B cell (primary cell): Measurements from ENCODE around the gene TMEM266. TPM values are rescaled to one million over a fixed set of nuclear protein-coding genes. Genes with fewer than 3 reads are reported as not detected.

Source experiments
- ATAC-seq: fragments of 200-7000 bp; cut with Tn5 transposase; one replicate; pipeline ENCODE4 v1.10.0; 2021; ENCODE audit warnings: low read depth, mild to moderate bottlenecking, moderate number of reproducible peaks, moderate library complexity
- CTCF ChIA-PET: fragments of 350-600 bp; sonication (Branson Sonifier 250); formaldehyde crosslinking; loops from one replicate; lab custom pipeline; 2021; ENCODE audit warnings: antibody characterized with exemption, inconsistent platforms; lab: Charles Lee
- POLR2A ChIA-PET: fragments of 350-600 bp; sonication (Branson Sonifier 250); formaldehyde crosslinking; loops from one replicate; lab custom pipeline; 2021; ENCODE audit warnings: antibody characterized with exemption; lab: Charles Lee
- DNase-seq: peaks from one replicate; pipeline ENCODE4 v3.0.0; 2013
- H2AFZ ChIP-seq: 2 replicates; pipeline ENCODE4 v1.6.1; 2012; ENCODE audit warnings: mild to moderate bottlenecking, low read depth, low read length; ENCODE audit not compliant: insufficient read depth, poor library complexity, severe bottlenecking
- H3K27ac ChIP-seq, 2 donors: 1 replicate in 1 of 2; 2 replicates in 1 of 2; pipeline ENCODE4 v1.5.1; 2012 to 2013; ENCODE audit warnings: low read length in 2 of 2, mild to moderate bottlenecking in 2 of 2, moderate library complexity in 1 of 2
- H3K27me3 ChIP-seq, 4 experiments: fragments of 200-600 bp in 1 of 4; sonication (generic) in 1 of 4; replicated peaks in 1 of 4; 1 replicate in 2 of 4; 2 replicates in 2 of 4; pipeline versions ENCODE4 v1.6.1 to v1.7.0; 2013 to 2016; ENCODE audit warnings: low read length in 3 of 4, mild to moderate bottlenecking in 2 of 4, mixed read lengths in 1 of 4, moderate library complexity in 1 of 4; ENCODE audit not compliant: insufficient read depth in 4 of 4, control insufficient read depth in 3 of 4; ENCODE audit errors: control extremely low read depth in 1 of 4
- H3K36me3 ChIP-seq, 2 experiments: replicated peaks in 1 of 2; 1 replicate in 1 of 2; 2 replicates in 1 of 2; pipeline versions ENCODE4 v1.6.1 to v1.7.1; 2013; ENCODE audit warnings: low read length in 1 of 2; ENCODE audit not compliant: insufficient read depth in 2 of 2, control insufficient read depth in 1 of 2; ENCODE audit errors: control extremely low read depth in 1 of 2, extremely low read depth in 1 of 2
- H3K4me1 ChIP-seq, 2 donors: fragments of 200-600 bp in 1 of 2; sonication (generic) in 1 of 2; 1 replicate in 1 of 2; 2 replicates in 1 of 2; pipeline versions ENCODE4 v1.5.1 to v1.6.1; 2013 to 2017; ENCODE audit warnings: low read length in 2 of 2; ENCODE audit not compliant: control insufficient read depth in 2 of 2, insufficient read depth in 2 of 2
- H3K4me2 ChIP-seq: replicated peaks from 2 replicates; pipeline ENCODE3; 2012; ENCODE audit warnings: mild to moderate bottlenecking, low read depth, low read length; ENCODE audit not compliant: poor library complexity, severe bottlenecking
- H3K4me3 ChIP-seq, 5 experiments: fragments of 200-600 bp in 1 of 5; sonication (generic) in 1 of 5; 1 replicate in 3 of 5; 2 replicates in 2 of 5; pipeline versions ENCODE4 v1.5.1 to v1.7.0; 2011 to 2016; ENCODE audit warnings: low read length in 4 of 5, mild to moderate bottlenecking in 4 of 5, low read depth in 2 of 5, control low read depth in 1 of 5, moderate library complexity in 1 of 5; ENCODE audit not compliant: insufficient read depth in 1 of 5; ENCODE audit errors: control extremely low read depth in 1 of 5, extremely low read depth in 1 of 5
- H3K79me2 ChIP-seq: fragments of 200-600 bp; sonication (generic); one replicate; pipeline ENCODE4 v1.6.0; 2016; ENCODE audit warnings: low read length; ENCODE audit not compliant: control insufficient read depth, insufficient read depth
- H3K9ac ChIP-seq: fragments of 200-600 bp; sonication (generic); 2 replicates; pipeline ENCODE4 v1.6.1; 2017; ENCODE audit warnings: mild to moderate bottlenecking, low read length, moderate library complexity
- H3K9me3 ChIP-seq, 3 donors: one replicate each; pipeline versions ENCODE4 v1.6.1 to v1.7.1; 2013; ENCODE audit warnings: low read length in 2 of 3; ENCODE audit not compliant: control insufficient read depth in 2 of 3, insufficient read depth in 1 of 3; ENCODE audit errors: control extremely low read depth in 1 of 3
- H4K20me1 ChIP-seq: 2 replicates; pipeline ENCODE4 v1.6.0; 2012; ENCODE audit warnings: mild to moderate bottlenecking, low read length; ENCODE audit not compliant: insufficient read depth, control insufficient read depth, poor library complexity, severe bottlenecking
- H3K27ac Mint-ChIP-seq: one replicate; pipeline ENCODE4 v1.8.0; 2021; ENCODE audit warnings: mixed read lengths
- H3K27me3 Mint-ChIP-seq: one replicate; pipeline ENCODE4 v1.8.0; 2021; ENCODE audit warnings: mixed read lengths
- H3K4me1 Mint-ChIP-seq: one replicate; pipeline ENCODE4 v1.8.0; 2021; ENCODE audit warnings: mixed read lengths
- H3K4me3 Mint-ChIP-seq: one replicate; pipeline ENCODE4 v1.8.0; 2021; ENCODE audit warnings: mixed read lengths
- H3K9me3 Mint-ChIP-seq: one replicate; pipeline ENCODE4 v1.8.0; 2022; ENCODE audit warnings: mixed read lengths; ENCODE audit not compliant: insufficient read depth
- EZH2 ChIP-seq: IDR thresholded peaks from 2 replicates; pipeline ENCODE4 v1.6.1; 2012; ENCODE audit warnings: borderline replicate concordance, low read depth, mild to moderate bottlenecking, moderate library complexity, low read length; ENCODE audit not compliant: insufficient read depth, poor library complexity, severe bottlenecking
- WGBS: methylation state at CpG from one replicate; pipeline ENCODE4 v1.1.5; 2013; ENCODE audit warnings: missing lambda C conversion rate; ENCODE audit not compliant: insufficient coverage; 5-methylcytosine and 5-hydroxymethylcytosine counted together
- intact Hi-C: fragments of 100-400 bp; cut with micrococcal nuclease; formaldehyde crosslinking; loops from one replicate; pipeline ENCODE4 v1.10.0; 2022
- polyA plus RNA-seq: library from polyadenylated mRNA; depleted of rRNA; stranded (reverse); fragments of >200 nt; gene quantifications from 2 replicates; pipeline ENCODE4 v1.2.3, GENCODE V29; 2012
- total RNA-seq, 2 donors: library from RNA; stranded (reverse); fragments of 120-200 nt in 1 of 2; gene quantifications; 1 replicate in 1 of 2; 2 replicates in 1 of 2; pipeline versions ENCODE4 v1.2.3 to v1.2.4, GENCODE V29; 2013 to 2022
- TF ChIP-seq, protein P1 (sequence below): fragments of 200-600 bp; IDR thresholded peaks from one replicate; pipeline ENCODE4 v1.8.0; 2022; ENCODE audit warnings: antibody characterized with exemption, mild to moderate bottlenecking

TMEM266 gene
- total and polyA plus RNA-seq, 2 donors (not counting 1 experiment from before 2014, with no cell fraction given) = not detected

- Mint-ChIP-seq H3K4me1 (peaks cover 8% of the 10 kb centered on the region), H3K27ac (no peak overlapping the region), H3K27me3 (peaks cover 48% of the 10 kb centered on the region), H3K4me3 (no peak overlapping the region), H3K9me3 (no peaks in the 10 kb centered on the region)
- H2AFZ ChIP-seq = no peak overlapping the region
- no peak overlapping the region for H3K9ac ChIP-seq
- CTCF ChIA-PET = interaction anchor here (3.1 kb wide), 1 partner anchor 74 kb away, joined by 8 read pairs; no protein-coding TSS in a partner anchor
- H4K20me1 ChIP-seq = no peaks in the 10 kb centered on the region
- DNase-seq = no peak
- H3K9me3 ChIP-seq = no peaks in the 10 kb centered on the region
- H3K36me3 ChIP-seq = no peaks in the 10 kb centered on the region
- ATAC-seq = no peak
- POLR2A ChIA-PET = no interaction called here
- no peak overlapping the region for H3K4me2 ChIP-seq
- no peak overlapping the region for H3K4me3 ChIP-seq
- TF ChIP-seq, protein P1, sequence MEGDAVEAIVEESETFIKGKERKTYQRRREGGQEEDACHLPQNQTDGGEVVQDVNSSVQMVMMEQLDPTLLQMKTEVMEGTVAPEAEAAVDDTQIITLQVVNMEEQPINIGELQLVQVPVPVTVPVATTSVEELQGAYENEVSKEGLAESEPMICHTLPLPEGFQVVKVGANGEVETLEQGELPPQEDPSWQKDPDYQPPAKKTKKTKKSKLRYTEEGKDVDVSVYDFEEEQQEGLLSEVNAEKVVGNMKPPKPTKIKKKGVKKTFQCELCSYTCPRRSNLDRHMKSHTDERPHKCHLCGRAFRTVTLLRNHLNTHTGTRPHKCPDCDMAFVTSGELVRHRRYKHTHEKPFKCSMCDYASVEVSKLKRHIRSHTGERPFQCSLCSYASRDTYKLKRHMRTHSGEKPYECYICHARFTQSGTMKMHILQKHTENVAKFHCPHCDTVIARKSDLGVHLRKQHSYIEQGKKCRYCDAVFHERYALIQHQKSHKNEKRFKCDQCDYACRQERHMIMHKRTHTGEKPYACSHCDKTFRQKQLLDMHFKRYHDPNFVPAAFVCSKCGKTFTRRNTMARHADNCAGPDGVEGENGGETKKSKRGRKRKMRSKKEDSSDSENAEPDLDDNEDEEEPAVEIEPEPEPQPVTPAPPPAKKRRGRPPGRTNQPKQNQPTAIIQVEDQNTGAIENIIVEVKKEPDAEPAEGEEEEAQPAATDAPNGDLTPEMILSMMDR = no peak
- TF ChIP-seq EZH2 = no peak
- H3K79me2 ChIP-seq = no peaks in the 10 kb centered on the region
- intact Hi-C loops = no loop called here
- H3K27me3 ChIP-seq = peaks cover 0 to 25% (median 10%) of the 10 kb centered on the region in 4 experiments
- H3K4me1 ChIP-seq = peaks cover 4 to 5% of the 10 kb centered on the region in 2 donors
- 37% methylated on average over 5 of the region's 6 CpGs for WGBS
- H3K27ac ChIP-seq = no peak overlapping the region
These were observed 5.5 kb downstream of the TMEM266 start for GRCh38 chr15:76065245-76065644.

DNA sequence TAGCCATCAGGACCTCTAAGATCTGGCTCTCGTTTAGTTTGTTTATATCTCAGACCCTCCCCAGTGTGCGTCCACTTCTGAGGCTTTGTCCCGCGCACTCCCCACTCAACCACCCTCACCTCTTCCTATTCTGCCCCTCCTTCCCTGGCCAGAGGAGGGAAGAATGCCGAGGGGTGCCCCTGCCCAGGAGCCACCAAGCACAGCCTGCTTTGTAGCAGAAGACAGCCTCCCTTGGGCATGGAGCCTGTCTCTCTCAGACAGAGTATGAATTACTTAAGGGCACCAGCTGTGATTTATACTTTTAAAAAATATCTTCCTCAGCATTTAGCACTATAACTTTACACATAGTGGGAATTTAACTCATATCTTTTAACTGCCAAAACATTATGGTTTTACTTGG lies 6.0 kb downstream of the TMEM266 start:
- 100% methylated on average over 4 of the region's 5 CpGs for WGBS
- no peak overlapping the region for H3K4me3 Mint-ChIP-seq
- H3K27ac Mint-ChIP-seq = no peak overlapping the region

More for the DNA sequence above, 6.0 kb downstream of the TMEM266 start:
- no peak overlapping the region for H2AFZ ChIP-seq
- no peak overlapping the region for H3K4me2 ChIP-seq
- no peaks in the 10 kb centered on the region for H3K79me2 ChIP-seq
- H3K4me3 ChIP-seq = no peak overlapping the region
- Mint-ChIP-seq H3K27me3 (peaks cover 50% of the 10 kb centered on the region), H3K9me3 (no peaks in the 10 kb centered on the region), H3K4me1 (peaks cover 2% of the 10 kb centered on the region)
- H3K4me1 ChIP-seq = no peaks in the 10 kb centered on the region
- H3K36me3 ChIP-seq = no peaks in the 10 kb centered on the region
- H3K27ac ChIP-seq = no peak overlapping the region
- POLR2A ChIA-PET = no interaction called here
- ATAC-seq (no peak), DNase-seq (no peak)
- no peaks in the 10 kb centered on the region for H3K9me3 ChIP-seq
- intact Hi-C loops = no loop called here
- no peak for TF ChIP-seq EZH2
- TF ChIP-seq, protein P1 = no peak
- H3K9ac ChIP-seq = no peak overlapping the region
- H3K27me3 ChIP-seq = peaks cover 0 to 25% (median 8%) of the 10 kb centered on the region in 4 experiments
- H4K20me1 ChIP-seq = no peaks in the 10 kb centered on the region
- CTCF ChIA-PET = interaction anchor here (0.7 to 3.1 kb wide), 3 partner anchors 9 to 74 kb away, joined by 3 to 8 read pairs (median 8); no protein-coding TSS in a partner anchor
